ENCODE measurements around the gene HIPK1. TPM values are rescaled to one million over a fixed set of nuclear protein-coding genes. Genes with fewer than 3 reads are reported as not detected.

Gene HIPK1
- total and polyA plus RNA-seq, 3 donors from 2014 or later, result 102 to 128 (median 116) TPM

DNA sequence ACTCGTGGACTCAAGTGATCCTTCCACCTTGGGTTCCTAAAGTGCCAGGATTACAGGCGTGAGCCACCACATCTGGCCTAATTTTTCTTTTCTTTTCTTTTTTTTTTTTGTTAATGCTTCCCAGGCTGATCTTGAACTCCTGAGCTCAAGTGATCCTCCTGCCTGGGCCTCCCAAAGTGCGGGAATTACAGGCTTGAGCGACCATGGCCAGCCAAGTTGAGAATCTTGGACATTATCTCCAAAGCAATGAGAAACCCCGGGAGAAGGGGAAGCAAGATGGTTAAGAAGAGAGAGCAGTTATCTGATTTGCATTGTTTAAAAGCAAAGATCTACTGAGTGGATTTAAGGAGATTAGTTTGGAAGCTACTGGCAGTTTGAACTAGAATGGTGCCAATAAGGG lies 9.1 kb downstream of the HIPK1 start:
- no peak for TF ChIP-seq POLR2A (IDR thresholded peaks at IDR 0.05)
- TF ChIP-seq, protein P1, sequence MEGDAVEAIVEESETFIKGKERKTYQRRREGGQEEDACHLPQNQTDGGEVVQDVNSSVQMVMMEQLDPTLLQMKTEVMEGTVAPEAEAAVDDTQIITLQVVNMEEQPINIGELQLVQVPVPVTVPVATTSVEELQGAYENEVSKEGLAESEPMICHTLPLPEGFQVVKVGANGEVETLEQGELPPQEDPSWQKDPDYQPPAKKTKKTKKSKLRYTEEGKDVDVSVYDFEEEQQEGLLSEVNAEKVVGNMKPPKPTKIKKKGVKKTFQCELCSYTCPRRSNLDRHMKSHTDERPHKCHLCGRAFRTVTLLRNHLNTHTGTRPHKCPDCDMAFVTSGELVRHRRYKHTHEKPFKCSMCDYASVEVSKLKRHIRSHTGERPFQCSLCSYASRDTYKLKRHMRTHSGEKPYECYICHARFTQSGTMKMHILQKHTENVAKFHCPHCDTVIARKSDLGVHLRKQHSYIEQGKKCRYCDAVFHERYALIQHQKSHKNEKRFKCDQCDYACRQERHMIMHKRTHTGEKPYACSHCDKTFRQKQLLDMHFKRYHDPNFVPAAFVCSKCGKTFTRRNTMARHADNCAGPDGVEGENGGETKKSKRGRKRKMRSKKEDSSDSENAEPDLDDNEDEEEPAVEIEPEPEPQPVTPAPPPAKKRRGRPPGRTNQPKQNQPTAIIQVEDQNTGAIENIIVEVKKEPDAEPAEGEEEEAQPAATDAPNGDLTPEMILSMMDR (IDR thresholded peaks at IDR 0.05), result no peak
- peak overlapping the region in 1 of 2 donors; percentile 8 for H3K27ac ChIP-seq
- H3K4me3 ChIP-seq, result no peak overlapping the region
- intact Hi-C loops (cut with DNase I; ENCODE audit: low total_unique reads), result no loop called here
- 72 to 92% methylated on average over 5 of the region's 5 CpGs for WGBS, 2 donors
- no peak for DNase-seq
- H3K36me3 ChIP-seq (ENCODE audit: low read depth, missing control alignments), result no peaks in the 10 kb centered on the region
- H3K4me1 ChIP-seq, result peaks cover 20% of the 10 kb centered on the region
- H3K9me3 ChIP-seq, result no peaks in the 10 kb centered on the region
- no peaks in the 10 kb centered on the region for H3K27me3 ChIP-seq

DNA sequence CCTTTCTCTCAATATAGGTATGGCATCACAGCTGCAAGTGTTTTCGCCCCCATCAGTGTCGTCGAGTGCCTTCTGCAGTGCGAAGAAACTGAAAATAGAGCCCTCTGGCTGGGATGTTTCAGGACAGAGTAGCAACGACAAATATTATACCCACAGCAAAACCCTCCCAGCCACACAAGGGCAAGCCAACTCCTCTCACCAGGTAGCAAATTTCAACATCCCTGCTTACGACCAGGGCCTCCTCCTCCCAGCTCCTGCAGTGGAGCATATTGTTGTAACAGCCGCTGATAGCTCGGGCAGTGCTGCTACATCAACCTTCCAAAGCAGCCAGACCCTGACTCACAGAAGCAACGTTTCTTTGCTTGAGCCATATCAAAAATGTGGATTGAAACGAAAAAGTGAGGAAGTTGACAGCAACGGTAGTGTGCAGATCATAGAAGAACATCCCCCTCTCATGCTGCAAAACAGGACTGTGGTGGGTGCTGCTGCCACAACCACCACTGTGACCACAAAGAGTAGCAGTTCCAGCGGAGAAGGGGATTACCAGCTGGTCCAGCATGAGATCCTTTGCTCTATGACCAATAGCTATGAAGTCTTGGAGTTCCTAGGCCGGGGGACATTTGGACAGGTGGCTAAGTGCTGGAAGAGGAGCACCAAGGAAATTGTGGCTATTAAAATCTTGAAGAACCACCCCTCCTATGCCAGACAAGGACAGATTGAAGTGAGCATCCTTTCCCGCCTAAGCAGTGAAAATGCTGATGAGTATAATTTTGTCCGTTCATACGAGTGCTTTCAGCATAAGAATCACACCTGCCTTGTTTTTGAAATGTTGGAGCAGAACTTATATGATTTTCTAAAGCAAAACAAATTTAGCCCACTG lies 11.5 kb downstream of the HIPK1 start:
- intact Hi-C loops (cut with DNase I; ENCODE audit: low total_unique reads), result no loop called here
- peak overlapping the region; percentile 10 to 73 for H3K27ac ChIP-seq
- peaks cover 18% of the 10 kb centered on the region for H3K4me1 ChIP-seq
- no peaks in the 10 kb centered on the region for H3K27me3 ChIP-seq
- WGBS, 2 donors, result 65 to 81% methylated on average over 16 of the region's 16 CpGs
- no peaks in the 10 kb centered on the region for H3K36me3 ChIP-seq (ENCODE audit: low read depth, missing control alignments)
- TF ChIP-seq POLR2A (IDR thresholded peaks at IDR 0.05), result no peak
- TF ChIP-seq, protein P1 (IDR thresholded peaks at IDR 0.05), result no peak
- H3K9me3 ChIP-seq, result no peaks in the 10 kb centered on the region
- no peak for DNase-seq
- H3K4me3 ChIP-seq, result no peak overlapping the region

- peak overlapping the region in 1 of 2 donors; percentile 73 for H3K27ac ChIP-seq
- no peaks in the 10 kb centered on the region for H3K9me3 ChIP-seq
- H3K4me3 ChIP-seq, result no peak overlapping the region
- TF ChIP-seq, protein P1 (IDR thresholded peaks at IDR 0.05), result no peak
- TF ChIP-seq POLR2A (IDR thresholded peaks at IDR 0.05), result no peak
- H3K27me3 ChIP-seq, result no peaks in the 10 kb centered on the region
- DNase-seq, result no peak
- H3K36me3 ChIP-seq (ENCODE audit: low read depth, missing control alignments), result no peaks in the 10 kb centered on the region
- intact Hi-C loops (cut with DNase I; ENCODE audit: low total_unique reads), result no loop called here
- H3K4me1 ChIP-seq, result peaks cover 18% of the 10 kb centered on the region
- 66 to 83% methylated on average over 7 of the region's 7 CpGs for WGBS, 2 donors
Measured at GRCh38 chr1:113941245-113941559, 12.1 kb downstream of the HIPK1 start.

- Histone ChIP-seq H3K9me3 (no peaks in the 10 kb centered on the region), H3K4me1 (peaks cover 25% of the 10 kb centered on the region), H3K27me3 (no peaks in the 10 kb centered on the region), H3K36me3 (ENCODE audit: low read depth, missing control alignments) (no peaks in the 10 kb centered on the region), H3K27ac (peak overlapping the region in 1 of 2 donors; percentile 11), H3K4me3 (no peak overlapping the region)
- TF ChIP-seq POLR2A (IDR thresholded peaks at IDR 0.05), result no peak
- TF ChIP-seq, protein P1 (IDR thresholded peaks at IDR 0.05), result no peak
- intact Hi-C loops (cut with DNase I; ENCODE audit: low total_unique reads), result no loop called here
- DNase-seq, result no peak
Measured at GRCh38 chr1:113942527-113942926, 13.4 kb downstream of the HIPK1 start.

Measured in testis (tissue), 3 donors.